K562 (cell line): ENCODE data around the gene PSORS1C1. TPM values are rescaled to one million over a fixed set of nuclear protein-coding genes. Genes with fewer than 3 reads are reported as not detected.

Experiments used
- BMI1 ChIP-seq: fragments of 150-350 bp; IDR thresholded peaks from 2 replicates; pipeline ENCODE4 v1.6.1; 2014; ENCODE audit warnings: low read length
- CGGBP1 ChIP-seq: fragments of 250-450 bp; sonication (Bioruptor Pico); IDR thresholded peaks from 2 replicates; pipeline ENCODE4 v1.9.0; 2021; ENCODE audit warnings: mild to moderate bottlenecking
- CREM ChIP-seq: IDR thresholded peaks from 2 replicates; pipeline ENCODE4 v1.6.1; 2014; ENCODE audit warnings: antibody characterized with exemption, low read depth
- FOXP4 ChIP-seq: sonication (generic); formaldehyde crosslinking; IDR thresholded peaks from 2 replicates; pipeline ENCODE4 v1.8.0; 2022; ENCODE audit warnings: mild to moderate bottlenecking, missing genetic modification reagents, borderline replicate concordance
- NELFE ChIP-seq: IDR thresholded peaks from 2 replicates; pipeline ENCODE4 v1.6.1; 2011; ENCODE audit warnings: mild to moderate bottlenecking; ENCODE audit not compliant: insufficient read depth, insufficient read length
- RCOR1 ChIP-seq, 2 experiments: IDR thresholded peaks; 2 replicates each; pipeline ENCODE4 v1.6.1; 2012; ENCODE audit warnings: low read depth in 2 of 2, low read length in 2 of 2, borderline replicate concordance in 1 of 2, improper control_type of control experiment in 1 of 2
- STAG1 ChIP-seq: sonication (generic); formaldehyde crosslinking; IDR thresholded peaks from 2 replicates; pipeline ENCODE4 v1.5.0; 2020; ENCODE audit warnings: missing genetic modification reagents, borderline replicate concordance
- ZNF133 ChIP-seq: fragments of 250-450 bp; sonication (Bioruptor Pico); IDR thresholded peaks from 2 replicates; pipeline ENCODE4 v1.4.0; 2020; ENCODE audit warnings: mild to moderate bottlenecking
- polyA plus RNA-seq, 8 experiments: library from polyadenylated mRNA; depleted of rRNA in 4 of 8; stranded (reverse) in 5 of 8; unstranded in 3 of 8; fragments of >200 nt; fragmentation: Nextera tagmentation in 2 of 8; fragmentation: Illumina TruSeq in 1 of 8; extraction: Ambion mirVana in 2 of 8; extraction: Trizol in 1 of 8; gene quantifications; 2 replicates each; pipeline versions ENCODE4 v1.2.1 to v1.2.3, GENCODE V29; 2011 to 2014; ENCODE audit warnings: inconsistent platforms in 1 of 8, missing spikeins in 1 of 8
- total RNA-seq, 7 experiments: library from RNA; depleted of rRNA in 6 of 7; stranded (reverse); fragments of >200 nt in 6 of 7; fragmentation: Illumina TruSeq in 2 of 7; extraction: Trizol in 2 of 7; gene quantifications; 2 replicates each; pipeline versions ENCODE4 v1.2.1 to v1.2.3, GENCODE V29; 2011 to 2021; ENCODE audit warnings: low replicate concordance in 1 of 7
- TF ChIP-seq, protein P1 (sequence below), 2 experiments: fragments of 450-650 bp; formaldehyde crosslinking in 1 of 2; IDR thresholded peaks; 2 replicates each; pipeline versions ENCODE4 v1.4.0 to v1.6.1; 2014 to 2020; ENCODE audit warnings: mild to moderate bottlenecking in 2 of 2, borderline replicate concordance in 1 of 2, low read depth in 1 of 2

Gene PSORS1C1
- total and polyA plus RNA-seq, 9 of the 15 experiments (the other 6 are each of a cell fraction or from before 2014, with no cell fraction given): 0.11 TPM; not detected in 8

- TF ChIP-seq FOXP4 (CRISPR knock-in tag) (0 out of 2 replicates have a peak, but pooled peaks have one; percentile 41), RCOR1 (IDR thresholded peaks at IDR 0.05; ENCODE audit: borderline replicate concordance in 1 of 2, low read depth in 2 of 2, low read length in 2 of 2) (peak in 1 of 2 experiments; percentile 81; a peak in 2 of 4 replicates), NELFE (no peak), ZNF133 (CRISPR knock-in tag) (no peak), STAG1 (peak; percentile 48; the same call in 1 of the 2 replicates), BMI1 (peak; percentile 78), CREM (peak; percentile 55; the same call in 1 of the 2 replicates), CGGBP1 (no peak)
- TF ChIP-seq, protein P1, sequence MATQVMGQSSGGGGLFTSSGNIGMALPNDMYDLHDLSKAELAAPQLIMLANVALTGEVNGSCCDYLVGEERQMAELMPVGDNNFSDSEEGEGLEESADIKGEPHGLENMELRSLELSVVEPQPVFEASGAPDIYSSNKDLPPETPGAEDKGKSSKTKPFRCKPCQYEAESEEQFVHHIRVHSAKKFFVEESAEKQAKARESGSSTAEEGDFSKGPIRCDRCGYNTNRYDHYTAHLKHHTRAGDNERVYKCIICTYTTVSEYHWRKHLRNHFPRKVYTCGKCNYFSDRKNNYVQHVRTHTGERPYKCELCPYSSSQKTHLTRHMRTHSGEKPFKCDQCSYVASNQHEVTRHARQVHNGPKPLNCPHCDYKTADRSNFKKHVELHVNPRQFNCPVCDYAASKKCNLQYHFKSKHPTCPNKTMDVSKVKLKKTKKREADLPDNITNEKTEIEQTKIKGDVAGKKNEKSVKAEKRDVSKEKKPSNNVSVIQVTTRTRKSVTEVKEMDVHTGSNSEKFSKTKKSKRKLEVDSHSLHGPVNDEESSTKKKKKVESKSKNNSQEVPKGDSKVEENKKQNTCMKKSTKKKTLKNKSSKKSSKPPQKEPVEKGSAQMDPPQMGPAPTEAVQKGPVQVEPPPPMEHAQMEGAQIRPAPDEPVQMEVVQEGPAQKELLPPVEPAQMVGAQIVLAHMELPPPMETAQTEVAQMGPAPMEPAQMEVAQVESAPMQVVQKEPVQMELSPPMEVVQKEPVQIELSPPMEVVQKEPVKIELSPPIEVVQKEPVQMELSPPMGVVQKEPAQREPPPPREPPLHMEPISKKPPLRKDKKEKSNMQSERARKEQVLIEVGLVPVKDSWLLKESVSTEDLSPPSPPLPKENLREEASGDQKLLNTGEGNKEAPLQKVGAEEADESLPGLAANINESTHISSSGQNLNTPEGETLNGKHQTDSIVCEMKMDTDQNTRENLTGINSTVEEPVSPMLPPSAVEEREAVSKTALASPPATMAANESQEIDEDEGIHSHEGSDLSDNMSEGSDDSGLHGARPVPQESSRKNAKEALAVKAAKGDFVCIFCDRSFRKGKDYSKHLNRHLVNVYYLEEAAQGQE (IDR thresholded peaks at IDR 0.05; ENCODE audit: borderline replicate concordance): peak; percentile 60; the same call in 1 of the 2 replicates
- TF ChIP-seq, protein P1 (CRISPR knock-in tag; IDR thresholded peaks at IDR 0.05; ENCODE audit: low read depth): no peak
- TF ChIP-seq, all 486 proteins: peak for 36
These were observed 45.8 kb upstream of the PSORS1C1 start (continued) for GRCh38 chr6:31068669-31069340.
